Heart right ventricle (tissue), 16 donors: ENCODE results near the gene GM2A. TPM values are rescaled to one million over a fixed set of nuclear protein-coding genes. Genes with fewer than 3 reads are reported as not detected.

Source experiments
- ATAC-seq, 8 donors: fragments of 200-7000 bp; cut with Tn5 transposase; one replicate each; pipeline ENCODE4 v1.9.1; 2020; ENCODE audit warnings: mild to moderate bottlenecking in 8 of 8, moderate library complexity in 8 of 8, moderate number of reproducible peaks in 1 of 8
- DNase-seq, 2 donors: peaks; one replicate each; pipeline ENCODE4 v3.0.0-alpha.2; 2020
- H3K27ac ChIP-seq, 10 donors: fragments of 200-600 bp; sonication (generic) in 2 of 10; one replicate each; pipeline versions ENCODE4 v1.5.0 to v1.8.0; 2020 to 2022; ENCODE audit warnings: mild to moderate bottlenecking in 3 of 10
- H3K27me3 ChIP-seq, 7 donors: fragments of 200-600 bp; one replicate each; pipeline ENCODE4 v1.8.0; 2021 to 2022; ENCODE audit warnings: mild to moderate bottlenecking in 2 of 7
- H3K36me3 ChIP-seq, 9 donors: fragments of 200-600 bp; sonication (generic) in 1 of 9; one replicate each; pipeline versions ENCODE4 v1.5.0 to v1.8.0; 2020 to 2022; ENCODE audit warnings: mild to moderate bottlenecking in 2 of 9
- H3K4me1 ChIP-seq, 9 donors: fragments of 200-600 bp; sonication (generic) in 1 of 9; one replicate each; pipeline versions ENCODE4 v1.5.0 to v1.8.0; 2020 to 2022; ENCODE audit warnings: mild to moderate bottlenecking in 4 of 9
- H3K4me3 ChIP-seq, 10 donors: fragments of 200-600 bp; sonication (generic) in 2 of 10; one replicate each; pipeline versions ENCODE4 v1.5.0 to v1.8.0; 2020 to 2022; ENCODE audit warnings: mild to moderate bottlenecking in 7 of 10, moderate library complexity in 2 of 10
- H3K9me3 ChIP-seq, 11 donors: fragments of 200-600 bp in 10 of 11; sonication (generic) in 2 of 11; one replicate each; pipeline versions ENCODE4 v1.5.0 to v1.8.0; 2013 to 2022; ENCODE audit warnings: mild to moderate bottlenecking in 2 of 11, control low read depth in 1 of 11, moderate library complexity in 1 of 11
- WGBS, 2 donors: extraction: QIAGEN DNeasy Blood & Tissue Kit; methylation state at CpG; one replicate each; pipeline ENCODE4 v1.1.7; 2013; ENCODE audit warnings: inconsistent platforms in 1 of 2; 5-methylcytosine and 5-hydroxymethylcytosine counted together
- intact Hi-C, 10 donors: fragments of 100-400 bp; cut with DNase I; formaldehyde crosslinking; loops; one replicate each; pipeline versions ENCODE4 v1.11.1 to v1.14.2; 2022
- polyA plus RNA-seq, 2 donors: library from polyadenylated mRNA; stranded (reverse); fragments of 200-250 nt; gene quantifications; one replicate each; pipeline ENCODE4 v1.2.3, GENCODE V29; 2013
- total RNA-seq, 10 donors: library from RNA; stranded (reverse); fragmentation: NEBNext Ultra II Directional in 3 of 10; extraction: Animal tissue kit (Norgen Biotek cat#: 25700) in 3 of 10; gene quantifications; one replicate each; pipeline versions ENCODE4 v1.2.1 to v1.2.4, GENCODE V29; 2021 to 2023
- TF ChIP-seq, protein P1 (sequence below), 9 donors: fragments of 200-600 bp; sonication (generic) in 2 of 9; IDR thresholded peaks; one replicate each; pipeline versions ENCODE4 v1.5.0 to v1.8.0; 2021 to 2022; ENCODE audit warnings: antibody characterized with exemption in 9 of 9, mild to moderate bottlenecking in 5 of 9, moderate library complexity in 1 of 9
- donor health status: Arrhythmogenic right ventricular cardiomyopathy.
- donor health status: ischemic (EF 13 %, LVEDD 7.1; RV severe dilation, severe dysfunction).
- donor health status: healthy with polysubstance abuse.
- donor health status: DM: no; HTN: yes; CAD: no.
- donor health status: DM: no; HTN: no; CAD: no.
- donor health status: ischemic (EF 25% LVEDD 6.9; RV normal size, moderate dysfunction).
- donor health status: ischemic (EF 25% LVEDD 5.7; RV mildly dilated, moderate dysfunction).
- donor health status: healthy.
- donor health status: DM: yes; HTN: yes; CAD: no.
- donor health status: Ischemic cardiomyopathy.
- donor health status: ischemic (EF 35%, LVEDD 5.7; RV mildly dilated, moderate dysfunction).
- donor health status: nonischemic (EF 11% LVEDD 7.7; RV severe dilation, severe dysfunction).
- donor health status: DM: yes; HTN: yes; CAD: no.
- donor health status: PGD.
- donor health status: ischemic (EF 29% LVEDD 5.4; RV normal size, mild dysfunction).
- donor health status: nonischemic (EF 23%, LVEDD 6.1; RV moderate dilation, normal function).

GM2A gene
- total and polyA plus RNA-seq, 12 donors: 18.1 to 47.1 (median 35.9) TPM

DNA sequence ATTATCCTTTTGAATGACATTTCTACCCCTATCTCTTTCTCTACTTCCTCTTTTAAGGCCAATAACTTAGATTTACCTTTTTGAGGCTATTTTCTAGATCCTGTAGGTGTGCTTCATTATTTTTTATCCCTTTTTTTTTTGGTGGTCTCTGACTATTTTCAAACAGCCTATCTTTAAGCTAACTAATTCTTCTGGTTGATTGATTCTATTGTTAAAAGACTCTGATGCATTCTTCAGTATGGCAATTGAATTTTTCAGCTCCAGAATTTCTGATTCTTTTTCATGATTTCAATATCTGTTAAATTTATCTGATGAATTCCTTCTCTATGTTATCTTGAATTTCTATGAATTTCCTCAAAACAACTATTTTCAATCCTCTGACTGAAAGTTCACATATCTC is 57.9 kb downstream of the GM2A start:
- TF ChIP-seq, protein P1, sequence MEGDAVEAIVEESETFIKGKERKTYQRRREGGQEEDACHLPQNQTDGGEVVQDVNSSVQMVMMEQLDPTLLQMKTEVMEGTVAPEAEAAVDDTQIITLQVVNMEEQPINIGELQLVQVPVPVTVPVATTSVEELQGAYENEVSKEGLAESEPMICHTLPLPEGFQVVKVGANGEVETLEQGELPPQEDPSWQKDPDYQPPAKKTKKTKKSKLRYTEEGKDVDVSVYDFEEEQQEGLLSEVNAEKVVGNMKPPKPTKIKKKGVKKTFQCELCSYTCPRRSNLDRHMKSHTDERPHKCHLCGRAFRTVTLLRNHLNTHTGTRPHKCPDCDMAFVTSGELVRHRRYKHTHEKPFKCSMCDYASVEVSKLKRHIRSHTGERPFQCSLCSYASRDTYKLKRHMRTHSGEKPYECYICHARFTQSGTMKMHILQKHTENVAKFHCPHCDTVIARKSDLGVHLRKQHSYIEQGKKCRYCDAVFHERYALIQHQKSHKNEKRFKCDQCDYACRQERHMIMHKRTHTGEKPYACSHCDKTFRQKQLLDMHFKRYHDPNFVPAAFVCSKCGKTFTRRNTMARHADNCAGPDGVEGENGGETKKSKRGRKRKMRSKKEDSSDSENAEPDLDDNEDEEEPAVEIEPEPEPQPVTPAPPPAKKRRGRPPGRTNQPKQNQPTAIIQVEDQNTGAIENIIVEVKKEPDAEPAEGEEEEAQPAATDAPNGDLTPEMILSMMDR (IDR thresholded peaks at IDR 0.05): no peak
- no peak for DNase-seq
- ATAC-seq: no peak
- H3K4me3 ChIP-seq: no peak overlapping the region
- no peak overlapping the region for H3K27ac ChIP-seq
- peaks cover 0 to 20% (median 0%) of the 10 kb centered on the region in 11 donors for H3K9me3 ChIP-seq
- intact Hi-C loops: no loop called here
- H3K36me3 ChIP-seq: no peaks in the 10 kb centered on the region
- H3K27me3 ChIP-seq: peaks cover 0 to 14% (median 0%) of the 10 kb centered on the region in 7 donors
- no peaks in the 10 kb centered on the region for H3K4me1 ChIP-seq

GRCh38 chr5:151312756-151313324 is 59.9 kb downstream of the GM2A start:
- 74 to 75% methylated on average over 5 of the region's 5 CpGs for WGBS, 2 donors
- H3K9me3 ChIP-seq: peaks cover 0 to 20% (median 0%) of the 10 kb centered on the region in 11 donors
- no peak overlapping the region for H3K4me3 ChIP-seq
- H3K27me3 ChIP-seq: peaks cover 0 to 8% (median 0%) of the 10 kb centered on the region in 7 donors
- ATAC-seq (no peak), DNase-seq (no peak)
- H3K4me1 ChIP-seq: no peaks in the 10 kb centered on the region
- H3K27ac ChIP-seq: no peak overlapping the region
- H3K36me3 ChIP-seq: no peaks in the 10 kb centered on the region
- intact Hi-C loops: no loop called here
- TF ChIP-seq, protein P1 (IDR thresholded peaks at IDR 0.05): no peak

- DNase-seq (no peak), ATAC-seq (no peak)
- 40 to 49% methylated on average over 2 of the region's 2 CpGs for WGBS, 2 donors
- Histone ChIP-seq H3K27ac (no peak overlapping the region), H3K4me3 (no peak overlapping the region), H3K9me3 (peaks cover 0 to 20% (median 0%) of the 10 kb centered on the region in 11 donors), H3K27me3 (peaks cover 0 to 8% (median 0%) of the 10 kb centered on the region in 7 donors), H3K36me3 (no peaks in the 10 kb centered on the region), H3K4me1 (no peaks in the 10 kb centered on the region)
- TF ChIP-seq, protein P1 (IDR thresholded peaks at IDR 0.05): no peak
- intact Hi-C loops: no loop called here
Measured at GRCh38 chr5:151313357-151313756, 60.4 kb downstream of the GM2A start.

- DNase-seq: peak; percentile 75 to 76
- Histone ChIP-seq H3K4me1 (peaks cover 0 to 11% (median 0%) of the 10 kb centered on the region in 9 donors), H3K9me3 (peaks cover 0 to 8% (median 0%) of the 10 kb centered on the region in 11 donors), H3K27ac (no peak overlapping the region), H3K4me3 (no peak overlapping the region), H3K27me3 (peaks cover 0 to 8% (median 0%) of the 10 kb centered on the region in 7 donors), H3K36me3 (no peaks in the 10 kb centered on the region)
- TF ChIP-seq, protein P1 (IDR thresholded peaks at IDR 0.05): peak; percentile 65 to 89 (median 83)
- peak; percentile 34 to 87 (median 78) for ATAC-seq
- intact Hi-C loops: no loop called here
- 50 to 53% methylated on average over 8 of the region's 8 CpGs for WGBS, 2 donors
Measured at GRCh38 chr5:151315998-151316597, 63.1 kb downstream of the GM2A start.
